ENCODE results near the gene SORBS2.
"Not testable (repeated sequence)": the region's sequence is repeated elsewhere in the genome, so short reads cannot be mapped to it uniquely, and the experiment has no call there.

The SORBS2 gene

GRCh38 chr4:185716141-185716551 lies 95.8 kb downstream of the SORBS2 start:
- TF ChIP-seq CTCF (IDR thresholded peaks at IDR 0.05; ENCODE audit: poor library complexity, severe bottlenecking): no peak
- Histone ChIP-seq H3K4me1 (ENCODE audit: insufficient read depth, poor library complexity, severe bottlenecking) (peaks cover 24% of the 10 kb centered on the region), H3K27me3 (ENCODE audit: insufficient read depth, poor library complexity, severe bottlenecking) (no peaks in the 10 kb centered on the region), H3K36me3 (ENCODE audit: low read depth) (no peaks in the 10 kb centered on the region), H3K27ac (ENCODE audit: poor library complexity, severe bottlenecking) (no peak overlapping the region), H3K9me3 (ENCODE audit: severe bottlenecking) (no peaks in the 10 kb centered on the region), H3K4me3 (ENCODE audit: severe bottlenecking) (no peak overlapping the region)
- DNase-seq (ENCODE audit: low spot score) (no peak), ATAC-seq (ENCODE audit: low read depth) (no peak)

GRCh38 chr4:185714524-185714923 lies 97.5 kb downstream of the SORBS2 start:
- peaks cover 33% of the 10 kb centered on the region for H3K4me1 ChIP-seq (ENCODE audit: insufficient read depth, poor library complexity, severe bottlenecking)
- H3K27ac ChIP-seq (ENCODE audit: poor library complexity, severe bottlenecking); H3K9me3 ChIP-seq (ENCODE audit: severe bottlenecking); ATAC-seq (ENCODE audit: low read depth); H3K27me3 ChIP-seq (ENCODE audit: insufficient read depth, poor library complexity, severe bottlenecking); H3K36me3 ChIP-seq (ENCODE audit: low read depth); DNase-seq (ENCODE audit: low spot score); H3K4me3 ChIP-seq (ENCODE audit: severe bottlenecking): not testable (repeated sequence)

- TF ChIP-seq CTCF (IDR thresholded peaks at IDR 0.05; ENCODE audit: poor library complexity, severe bottlenecking): no peak
- Histone ChIP-seq H3K36me3 (ENCODE audit: low read depth) (no peaks in the 10 kb centered on the region), H3K4me3 (ENCODE audit: severe bottlenecking) (no peak overlapping the region), H3K27me3 (ENCODE audit: insufficient read depth, poor library complexity, severe bottlenecking) (no peaks in the 10 kb centered on the region), H3K9me3 (ENCODE audit: severe bottlenecking) (no peaks in the 10 kb centered on the region), H3K27ac (ENCODE audit: poor library complexity, severe bottlenecking) (no peak overlapping the region), H3K4me1 (ENCODE audit: insufficient read depth, poor library complexity, severe bottlenecking) (peaks cover 33% of the 10 kb centered on the region)
- DNase-seq (ENCODE audit: low spot score) (no peak), ATAC-seq (ENCODE audit: low read depth) (no peak)
Measured at GRCh38 chr4:185713731-185714130, 98.3 kb downstream of the SORBS2 start.

- Histone ChIP-seq H3K27me3 (ENCODE audit: insufficient read depth, poor library complexity, severe bottlenecking) (no peaks in the 10 kb centered on the region), H3K9me3 (ENCODE audit: severe bottlenecking) (no peaks in the 10 kb centered on the region), H3K27ac (ENCODE audit: poor library complexity, severe bottlenecking) (no peak overlapping the region), H3K36me3 (ENCODE audit: low read depth) (no peaks in the 10 kb centered on the region), H3K4me3 (ENCODE audit: severe bottlenecking) (no peak overlapping the region), H3K4me1 (ENCODE audit: insufficient read depth, poor library complexity, severe bottlenecking) (peaks cover 37% of the 10 kb centered on the region)
- no peak for TF ChIP-seq CTCF (IDR thresholded peaks at IDR 0.05; ENCODE audit: poor library complexity, severe bottlenecking)
- DNase-seq (ENCODE audit: low spot score) (no peak), ATAC-seq (ENCODE audit: low read depth) (peak; percentile 89)
Measured at GRCh38 chr4:185713272-185713671, 98.7 kb downstream of the SORBS2 start.

GRCh38 chr4:185712350-185713024 lies 99.5 kb downstream of the SORBS2 start:
- H3K4me1 ChIP-seq (ENCODE audit: insufficient read depth, poor library complexity, severe bottlenecking): peaks cover 38% of the 10 kb centered on the region
- DNase-seq (ENCODE audit: low spot score) (no peak), ATAC-seq (ENCODE audit: low read depth) (no peak)
- H3K9me3 ChIP-seq (ENCODE audit: severe bottlenecking): no peaks in the 10 kb centered on the region
- no peak for TF ChIP-seq CTCF (IDR thresholded peaks at IDR 0.05; ENCODE audit: poor library complexity, severe bottlenecking)
- no peaks in the 10 kb centered on the region for H3K27me3 ChIP-seq (ENCODE audit: insufficient read depth, poor library complexity, severe bottlenecking)
- H3K4me3 ChIP-seq (ENCODE audit: severe bottlenecking): no peak overlapping the region
- H3K36me3 ChIP-seq (ENCODE audit: low read depth): no peaks in the 10 kb centered on the region
- no peak overlapping the region for H3K27ac ChIP-seq (ENCODE audit: poor library complexity, severe bottlenecking)

Measured in RWPE2 (cell line).